Upper lobe of left lung (tissue), 4 donors: ENCODE measurements around the gene CD44.

ENCODE experiments used
- CTCF ChIP-seq, 6 experiments: fragments of 450-650 bp in 4 of 6; fragments of 200-600 bp in 2 of 6; sonication (generic) in 2 of 6; IDR thresholded peaks; one replicate each; pipeline ENCODE4 v1.5.1; 2016 to 2019; ENCODE audit warnings: antibody characterized with exemption in 6 of 6
- POLR2A ChIP-seq, 4 donors: fragments of 450-650 bp; IDR thresholded peaks; one replicate each; pipeline ENCODE4 v1.5.1; 2016 to 2017; ENCODE audit warnings: antibody characterized with exemption in 4 of 4, mild to moderate bottlenecking in 2 of 4
- POLR2AphosphoS5 ChIP-seq, 2 donors: sonication (generic); formaldehyde crosslinking; IDR thresholded peaks; one replicate each; pipeline ENCODE4 v1.5.1; 2017; ENCODE audit warnings: antibody characterized with exemption in 2 of 2

- TF ChIP-seq CTCF (IDR thresholded peaks at IDR 0.05) (no peak), POLR2AphosphoS5 (IDR thresholded peaks at IDR 0.05) (no peak), POLR2A (IDR thresholded peaks at IDR 0.05) (no peak)
Measured at GRCh38 chr11:35139722-35140282, 831 bp downstream of the CD44 start.
